A673 (cell line): ENCODE measurements around the gene DCAF15.

Source experiments
- EZH2 ChIP-seq: fragments of 200-600 bp; sonication (generic); IDR thresholded peaks from 2 replicates; pipeline ENCODE4 v1.6.1; 2017; ENCODE audit warnings: borderline replicate concordance, low read depth, mild to moderate bottlenecking, mixed read lengths, antibody characterized with exemption, low read length; ENCODE audit not compliant: poor library complexity, severe bottlenecking
- TF ChIP-seq, protein P1 (sequence below): fragments of 300-800, 200-600 bp; sonication (generic); conservative IDR thresholded peaks from 2 replicates; pipeline ENCODE4 v1.5.1; 2017; ENCODE audit warnings: low read depth, mild to moderate bottlenecking, antibody characterized with exemption, low read length, moderate library complexity, mixed read lengths

- TF ChIP-seq EZH2, result no peak
- TF ChIP-seq, protein P1, sequence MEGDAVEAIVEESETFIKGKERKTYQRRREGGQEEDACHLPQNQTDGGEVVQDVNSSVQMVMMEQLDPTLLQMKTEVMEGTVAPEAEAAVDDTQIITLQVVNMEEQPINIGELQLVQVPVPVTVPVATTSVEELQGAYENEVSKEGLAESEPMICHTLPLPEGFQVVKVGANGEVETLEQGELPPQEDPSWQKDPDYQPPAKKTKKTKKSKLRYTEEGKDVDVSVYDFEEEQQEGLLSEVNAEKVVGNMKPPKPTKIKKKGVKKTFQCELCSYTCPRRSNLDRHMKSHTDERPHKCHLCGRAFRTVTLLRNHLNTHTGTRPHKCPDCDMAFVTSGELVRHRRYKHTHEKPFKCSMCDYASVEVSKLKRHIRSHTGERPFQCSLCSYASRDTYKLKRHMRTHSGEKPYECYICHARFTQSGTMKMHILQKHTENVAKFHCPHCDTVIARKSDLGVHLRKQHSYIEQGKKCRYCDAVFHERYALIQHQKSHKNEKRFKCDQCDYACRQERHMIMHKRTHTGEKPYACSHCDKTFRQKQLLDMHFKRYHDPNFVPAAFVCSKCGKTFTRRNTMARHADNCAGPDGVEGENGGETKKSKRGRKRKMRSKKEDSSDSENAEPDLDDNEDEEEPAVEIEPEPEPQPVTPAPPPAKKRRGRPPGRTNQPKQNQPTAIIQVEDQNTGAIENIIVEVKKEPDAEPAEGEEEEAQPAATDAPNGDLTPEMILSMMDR, result no peak
Observed at GRCh38 chr19:13909430-13909829, 42.9 kb upstream of the DCAF15 start.
